C1 segment of cervical spinal cord (tissue), 14 donors: ENCODE data around the gene CARM1.
"Not testable (repeated sequence)": the region's sequence is repeated elsewhere in the genome, so short reads cannot be mapped to it uniquely, and the experiment has no call there.

Source experiments
- DNase-seq, 14 donors: peaks; one replicate each; lab custom pipeline; 2025; lab: John Stamatoyannopoulos, UW

Gene CARM1

GRCh38 chr19:10846500-10847202, 24.7 kb upstream of the CARM1 start:
- no peak for DNase-seq

- peak in 2 of 14 donors; percentile 13 to 26 for DNase-seq
Observed at GRCh38 chr19:10848230-10848856, 23.0 kb upstream of the CARM1 start, which contains the start of gene C19orf38. TSS of gene C19orf38 (plus strand) at chr19:10848415. CDS start at chr19:10848509, 94 bp downstream.

- DNase-seq, result no peak
Observed at GRCh38 chr19:10850631-10851030, 20.7 kb upstream of the CARM1 start.

GRCh38 chr19:10852098-10852800, 19.1 kb upstream of the CARM1 start:
- DNase-seq, result no peak

GRCh38 chr19:10852941-10853340, 18.4 kb upstream of the CARM1 start:
- no peak for DNase-seq

- DNase-seq, result no peak
Observed at GRCh38 chr19:10854350-10855089, 16.8 kb upstream of the CARM1 start.

GRCh38 chr19:10855879-10856522, 15.4 kb upstream of the CARM1 start:
- no peak for DNase-seq

- not testable (repeated sequence) for DNase-seq
Observed at GRCh38 chr19:10856899-10857298, 14.5 kb upstream of the CARM1 start.

GRCh38 chr19:10858204-10858828, 13.0 kb upstream of the CARM1 start:
- DNase-seq, result no peak

- DNase-seq, result no peak
Observed at GRCh38 chr19:10861103-10861651, 10.2 kb upstream of the CARM1 start.

- no peak for DNase-seq
Observed at GRCh38 chr19:10862561-10863106, 8.7 kb upstream of the CARM1 start.

- DNase-seq, result no peak
Observed at GRCh38 chr19:10863107-10863717, 8.1 kb upstream of the CARM1 start.

- DNase-seq, result peak in 12 of 14 donors; percentile 19 to 77 (median 63)
Observed at GRCh38 chr19:10864538-10864899, 6.8 kb upstream of the CARM1 start.

- DNase-seq, result no peak
Observed at GRCh38 chr19:10866495-10866894, 4.9 kb upstream of the CARM1 start.

GRCh38 chr19:10868872-10869547, 2.3 kb upstream of the CARM1 start:
- DNase-seq, result no peak

- not testable (repeated sequence) for DNase-seq
Observed at GRCh38 chr19:10869872-10870311, 1.5 kb upstream of the CARM1 start.

GRCh38 chr19:10870501-10870954, 825 bp upstream of the CARM1 start:
- no peak for DNase-seq

- DNase-seq, result peak in 5 of 14 donors; percentile 16 to 42 (median 39)
Observed at GRCh38 chr19:10871711-10872545, 575 bp downstream of the CARM1 start.
